Activated B cell treated with CpG ODN at 0.5 μM for 24 hours (primary cell): ENCODE measurements around the gene SPIN1. TPM values are rescaled to one million over a fixed set of nuclear protein-coding genes. Genes with fewer than 3 reads are reported as not detected.
"Not testable (repeated sequence)": the region's sequence is repeated elsewhere in the genome, so short reads cannot be mapped to it uniquely, and the experiment has no call there.

ENCODE experiments used
- ATAC-seq: fragments of 200-7000 bp; cut with Tn5 transposase; one replicate; pipeline ENCODE4 v1.10.0; 2021; ENCODE audit warnings: low read depth, mild to moderate bottlenecking, moderate library complexity
- CTCF ChIA-PET: fragments of 350-600 bp; sonication (Branson Sonifier 250); formaldehyde crosslinking; loops from one replicate; lab custom pipeline; 2021; ENCODE audit warnings: antibody characterized with exemption; lab: Charles Lee
- POLR2A ChIA-PET: fragments of 350-600 bp; sonication (Branson Sonifier 250); formaldehyde crosslinking; loops from one replicate; lab custom pipeline; 2021; ENCODE audit warnings: antibody characterized with exemption; lab: Charles Lee
- DNase-seq: peaks from one replicate; pipeline ENCODE4 v3.0.0; 2022
- H3K27ac Mint-ChIP-seq: one replicate; pipeline ENCODE4 v1.8.0; 2020; ENCODE audit warnings: mixed read lengths
- H3K27me3 Mint-ChIP-seq: one replicate; pipeline ENCODE4 v1.8.0; 2021; ENCODE audit warnings: mixed read lengths
- H3K36me3 Mint-ChIP-seq: one replicate; pipeline ENCODE4 v1.8.0; 2021; ENCODE audit warnings: low read depth, mixed read lengths
- H3K4me1 Mint-ChIP-seq: one replicate; pipeline ENCODE4 v1.8.0; 2021; ENCODE audit warnings: mixed read lengths
- H3K4me3 Mint-ChIP-seq: one replicate; pipeline ENCODE4 v1.8.0; 2020; ENCODE audit warnings: mild to moderate bottlenecking, mixed read lengths
- H3K9me3 Mint-ChIP-seq: one replicate; pipeline ENCODE4 v1.8.0; 2020; ENCODE audit warnings: mixed read lengths
- intact Hi-C: fragments of 100-400 bp; cut with micrococcal nuclease; formaldehyde crosslinking; loops from one replicate; pipeline ENCODE4 v1.15.1; 2024
- total RNA-seq: library from RNA; stranded (reverse); gene quantifications from 2 replicates; pipeline ENCODE4 v1.2.3, GENCODE V29; 2022
- TF ChIP-seq, protein P1 (sequence below): fragments of 200-600 bp; IDR thresholded peaks from one replicate; pipeline ENCODE4 v1.8.0; 2022; ENCODE audit warnings: antibody characterized with exemption, mild to moderate bottlenecking

SPIN1 gene
- total RNA-seq, 1 donor from 2014 or later = 20.7 TPM

GRCh38 chr9:88379352-88379751, 8.9 kb upstream of the SPIN1 start:
- no peaks in the 10 kb centered on the region for H3K27me3 Mint-ChIP-seq
- TF ChIP-seq, protein P1, sequence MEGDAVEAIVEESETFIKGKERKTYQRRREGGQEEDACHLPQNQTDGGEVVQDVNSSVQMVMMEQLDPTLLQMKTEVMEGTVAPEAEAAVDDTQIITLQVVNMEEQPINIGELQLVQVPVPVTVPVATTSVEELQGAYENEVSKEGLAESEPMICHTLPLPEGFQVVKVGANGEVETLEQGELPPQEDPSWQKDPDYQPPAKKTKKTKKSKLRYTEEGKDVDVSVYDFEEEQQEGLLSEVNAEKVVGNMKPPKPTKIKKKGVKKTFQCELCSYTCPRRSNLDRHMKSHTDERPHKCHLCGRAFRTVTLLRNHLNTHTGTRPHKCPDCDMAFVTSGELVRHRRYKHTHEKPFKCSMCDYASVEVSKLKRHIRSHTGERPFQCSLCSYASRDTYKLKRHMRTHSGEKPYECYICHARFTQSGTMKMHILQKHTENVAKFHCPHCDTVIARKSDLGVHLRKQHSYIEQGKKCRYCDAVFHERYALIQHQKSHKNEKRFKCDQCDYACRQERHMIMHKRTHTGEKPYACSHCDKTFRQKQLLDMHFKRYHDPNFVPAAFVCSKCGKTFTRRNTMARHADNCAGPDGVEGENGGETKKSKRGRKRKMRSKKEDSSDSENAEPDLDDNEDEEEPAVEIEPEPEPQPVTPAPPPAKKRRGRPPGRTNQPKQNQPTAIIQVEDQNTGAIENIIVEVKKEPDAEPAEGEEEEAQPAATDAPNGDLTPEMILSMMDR = no peak
- H3K36me3 Mint-ChIP-seq = no peaks in the 10 kb centered on the region
- intact Hi-C loops = no loop called here
- DNase-seq (no peak), ATAC-seq (no peak)
- ChIA-PET CTCF (no interaction called here), POLR2A (no interaction called here)
- H3K9me3 Mint-ChIP-seq = no peaks in the 10 kb centered on the region
- H3K4me1 Mint-ChIP-seq = no peaks in the 10 kb centered on the region
- no peak overlapping the region for H3K27ac Mint-ChIP-seq
- no peak overlapping the region for H3K4me3 Mint-ChIP-seq

GRCh38 chr9:88380118-88380517, 8.1 kb upstream of the SPIN1 start:
- H3K27me3 Mint-ChIP-seq = no peaks in the 10 kb centered on the region
- H3K4me3 Mint-ChIP-seq = no peak overlapping the region
- ATAC-seq = no peak
- POLR2A ChIA-PET = no interaction called here
- TF ChIP-seq, protein P1 = no peak
- no peak overlapping the region for H3K27ac Mint-ChIP-seq
- intact Hi-C loops = no loop called here
- no peaks in the 10 kb centered on the region for H3K4me1 Mint-ChIP-seq
- no peak for DNase-seq
- H3K36me3 Mint-ChIP-seq = no peaks in the 10 kb centered on the region
- CTCF ChIA-PET = no interaction called here
- H3K9me3 Mint-ChIP-seq = no peaks in the 10 kb centered on the region

GRCh38 chr9:88381322-88381721, 6.9 kb upstream of the SPIN1 start:
- POLR2A ChIA-PET, H3K9me3 Mint-ChIP-seq, H3K4me3 Mint-ChIP-seq, ATAC-seq, H3K4me1 Mint-ChIP-seq, H3K36me3 Mint-ChIP-seq, DNase-seq, intact Hi-C loops, H3K27ac Mint-ChIP-seq, CTCF ChIA-PET, H3K27me3 Mint-ChIP-seq: not testable (repeated sequence)

DNA sequence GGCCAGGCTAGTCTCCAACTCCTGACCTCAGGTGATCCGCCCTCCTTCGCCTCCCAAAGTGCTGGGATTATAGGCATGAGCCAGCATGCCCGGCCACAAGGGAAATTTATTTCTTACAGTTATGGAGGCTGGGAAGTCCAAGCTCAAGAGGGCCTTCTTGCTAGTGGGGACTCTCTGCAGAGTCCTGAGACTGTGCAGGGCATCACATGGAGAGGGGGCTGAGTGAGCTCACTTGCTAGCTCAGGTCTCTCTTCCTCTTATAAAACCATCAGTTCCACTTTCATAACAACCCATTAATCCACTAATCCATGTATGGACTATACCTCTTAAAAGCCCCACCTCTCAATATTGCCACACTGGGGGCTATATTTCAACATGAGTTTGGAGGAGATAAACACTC, 5.1 kb upstream of the SPIN1 start:
- DNase-seq = no peak
- no peak overlapping the region for H3K4me3 Mint-ChIP-seq
- POLR2A ChIA-PET = no interaction called here
- no peak overlapping the region for H3K27ac Mint-ChIP-seq
- H3K9me3 Mint-ChIP-seq = no peaks in the 10 kb centered on the region
- CTCF ChIA-PET = no interaction called here
- intact Hi-C loops = no loop called here
- H3K27me3 Mint-ChIP-seq = no peaks in the 10 kb centered on the region
- H3K36me3 Mint-ChIP-seq = no peaks in the 10 kb centered on the region
- peaks cover 7% of the 10 kb centered on the region for H3K4me1 Mint-ChIP-seq
- TF ChIP-seq, protein P1 = no peak
- no peak for ATAC-seq

GRCh38 chr9:88386137-88386536, 2.1 kb upstream of the SPIN1 start:
- H3K4me3 Mint-ChIP-seq, POLR2A ChIA-PET, H3K36me3 Mint-ChIP-seq, H3K27me3 Mint-ChIP-seq, DNase-seq, H3K9me3 Mint-ChIP-seq, ATAC-seq, CTCF ChIA-PET, H3K27ac Mint-ChIP-seq: not testable (repeated sequence)
- intact Hi-C loops = loop anchor here (5.0 kb wide), 1 partner anchor 1439 kb away; the partner anchor contains the start of gene GAS1
- peaks cover 15% of the 10 kb centered on the region for H3K4me1 Mint-ChIP-seq

GRCh38 chr9:88387036-88387551, 1.1 kb upstream of the SPIN1 start:
- Mint-ChIP-seq H3K4me3 (peak overlapping the region; percentile 86), H3K4me1 (peaks cover 22% of the 10 kb centered on the region), H3K27ac (peak overlapping the region; percentile 76), H3K36me3 (peaks cover 2% of the 10 kb centered on the region), H3K9me3 (no peaks in the 10 kb centered on the region), H3K27me3 (no peaks in the 10 kb centered on the region)
- DNase-seq = peak; percentile 16
- CTCF ChIA-PET = no interaction called here
- POLR2A ChIA-PET = no interaction called here
- TF ChIP-seq, protein P1 = no peak
- intact Hi-C loops = loop anchor here (5.0 kb wide), 1 partner anchor 1440 kb away; the partner anchor contains the start of gene GAS1
- ATAC-seq = no peak
